Gastrocnemius medialis (tissue), 4 donors: Measurements from ENCODE around the gene TMEM125. TPM values are rescaled to one million over a fixed set of nuclear protein-coding genes. Genes with fewer than 3 reads are reported as not detected.

ENCODE experiments used
- ATAC-seq, 2 donors: fragments of 150-250 bp; one replicate each; pipeline ENCODE4 v1.9.1; 2016
- DNase-seq, 2 donors: peaks; one replicate each; pipeline ENCODE4 v3.0.0-alpha.2; 2019
- H3K27ac ChIP-seq, 4 donors: fragments of 200-600 bp; sonication (generic); 1 replicate in 1 of 4; 2 replicates in 3 of 4; pipeline ENCODE4 v1.5.1; 2016 to 2018; ENCODE audit warnings: mild to moderate bottlenecking in 2 of 4, moderate library complexity in 1 of 4
- H3K27me3 ChIP-seq, 3 donors: fragments of 200-600 bp; sonication (generic) in 2 of 3; 1 replicate in 1 of 3; 2 replicates in 2 of 3; pipeline versions ENCODE4 v1.5.1 to v1.6.0; 2016 to 2019; ENCODE audit warnings: mild to moderate bottlenecking in 1 of 3, moderate library complexity in 1 of 3
- H3K36me3 ChIP-seq, 2 donors: fragments of 200-600 bp; sonication (generic) in 1 of 2; one replicate each; pipeline ENCODE4 v1.5.1; 2017 to 2018
- H3K4me1 ChIP-seq, 2 donors: fragments of 200-600 bp; sonication (generic) in 1 of 2; one replicate each; pipeline ENCODE4 v1.5.1; 2016 to 2017; ENCODE audit warnings: mild to moderate bottlenecking in 2 of 2
- H3K4me3 ChIP-seq, 4 donors: fragments of 200-600 bp; sonication (generic) in 3 of 4; 1 replicate in 1 of 4; 2 replicates in 3 of 4; pipeline ENCODE4 v1.5.1; 2016 to 2019; ENCODE audit warnings: mild to moderate bottlenecking in 2 of 4
- H3K9me3 ChIP-seq, 3 donors: fragments of 200-600 bp; sonication (generic) in 2 of 3; 1 replicate in 1 of 3; 2 replicates in 2 of 3; pipeline ENCODE4 v1.5.1; 2016 to 2019
- CTCF ChIP-seq, 5 experiments: fragments of 450-650 bp in 3 of 5; fragments of 200-600 bp in 2 of 5; sonication (generic) in 2 of 5; IDR thresholded peaks in 4 of 5; conservative IDR thresholded peaks in 1 of 5; 1 replicate in 4 of 5; 2 replicates in 1 of 5; pipeline ENCODE4 v1.5.1; 2016 to 2019; ENCODE audit warnings: antibody characterized with exemption in 5 of 5, mild to moderate bottlenecking in 3 of 5, moderate library complexity in 3 of 5
- POLR2A ChIP-seq, 2 donors: fragments of 450-650 bp; IDR thresholded peaks; one replicate each; pipeline ENCODE4 v1.6.1; 2017; ENCODE audit warnings: antibody characterized with exemption in 2 of 2, mild to moderate bottlenecking in 2 of 2, moderate library complexity in 2 of 2
- in situ Hi-C, 4 donors: fragments of 200-750 bp; cut with MboI; loops; one replicate each; pipeline versions ENCODE4 v1.15.0 to v1.8.0; 2017; ENCODE audit warnings: low sequenced_read_pairs in 4 of 4
- intact Hi-C: fragments of 100-400 bp; cut with DNase I; formaldehyde crosslinking; loops from one replicate; pipeline ENCODE4 v1.15.1; 2023; ENCODE audit warnings: low total_unique reads
- total RNA-seq, 4 donors: library from RNA; depleted of rRNA; stranded (reverse); fragments of >200 nt; gene quantifications; one replicate each; pipeline versions ENCODE4 v1.1.0 to v1.2.3, GENCODE V29; 2016

TMEM125 gene
- total RNA-seq, 4 donors from 2014 or later: not detected

DNA sequence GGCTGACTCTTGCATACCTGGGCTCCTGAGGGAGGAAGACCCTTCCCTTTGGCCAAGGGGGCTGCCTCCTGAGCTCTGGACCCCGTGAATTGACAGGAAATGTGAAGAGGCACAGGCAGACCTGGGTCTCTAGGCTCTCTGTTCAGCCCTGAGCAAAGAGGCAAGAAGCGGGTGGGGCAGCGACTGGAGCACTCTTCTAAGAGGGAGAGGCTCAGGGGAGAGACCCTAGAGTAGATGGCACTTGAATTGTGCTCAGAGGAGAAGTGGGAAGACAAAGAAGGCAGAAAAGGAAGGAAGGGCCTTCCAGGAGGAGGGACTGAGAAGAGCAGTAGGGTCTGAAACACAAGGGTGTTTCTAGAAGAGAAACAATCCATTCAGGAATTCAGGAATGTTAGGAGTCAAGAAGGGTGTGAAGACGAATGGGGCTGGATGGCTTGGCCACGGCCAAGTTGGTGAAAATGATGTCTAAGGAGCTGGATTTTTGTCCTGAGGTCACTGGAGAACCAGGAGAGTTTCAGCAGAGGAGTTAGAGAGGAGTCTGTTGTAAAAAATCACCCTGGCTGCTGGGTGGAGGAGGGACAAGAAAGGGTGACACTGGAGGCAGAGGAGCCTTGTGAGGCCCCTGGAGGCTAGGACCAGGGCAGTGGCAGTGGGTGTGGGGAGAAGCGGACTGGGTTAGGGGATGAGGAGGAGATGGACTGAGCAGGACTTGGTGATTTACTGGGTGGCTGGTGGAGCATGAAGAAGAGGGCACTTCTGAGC lies 36.3 kb downstream of the TMEM125 start:
- intact Hi-C loops: no loop called here
- Histone ChIP-seq H3K9me3 (no peaks in the 10 kb centered on the region), H3K27me3 (no peaks in the 10 kb centered on the region), H3K27ac (peak overlapping the region in 2 of 4 donors; percentile 14 to 81), H3K36me3 (no peaks in the 10 kb centered on the region), H3K4me3 (no peak overlapping the region), H3K4me1 (no peaks in the 10 kb centered on the region)
- in situ Hi-C loops: no loop called here
- ATAC-seq: no peak
- no peak for TF ChIP-seq CTCF (IDR thresholded peaks at IDR 0.05 in 4 of 5, conservative IDR thresholded peaks at IDR 0.05 in 1 of 5)
- no peak for TF ChIP-seq POLR2A (IDR thresholded peaks at IDR 0.05)
- no peak for DNase-seq

DNA sequence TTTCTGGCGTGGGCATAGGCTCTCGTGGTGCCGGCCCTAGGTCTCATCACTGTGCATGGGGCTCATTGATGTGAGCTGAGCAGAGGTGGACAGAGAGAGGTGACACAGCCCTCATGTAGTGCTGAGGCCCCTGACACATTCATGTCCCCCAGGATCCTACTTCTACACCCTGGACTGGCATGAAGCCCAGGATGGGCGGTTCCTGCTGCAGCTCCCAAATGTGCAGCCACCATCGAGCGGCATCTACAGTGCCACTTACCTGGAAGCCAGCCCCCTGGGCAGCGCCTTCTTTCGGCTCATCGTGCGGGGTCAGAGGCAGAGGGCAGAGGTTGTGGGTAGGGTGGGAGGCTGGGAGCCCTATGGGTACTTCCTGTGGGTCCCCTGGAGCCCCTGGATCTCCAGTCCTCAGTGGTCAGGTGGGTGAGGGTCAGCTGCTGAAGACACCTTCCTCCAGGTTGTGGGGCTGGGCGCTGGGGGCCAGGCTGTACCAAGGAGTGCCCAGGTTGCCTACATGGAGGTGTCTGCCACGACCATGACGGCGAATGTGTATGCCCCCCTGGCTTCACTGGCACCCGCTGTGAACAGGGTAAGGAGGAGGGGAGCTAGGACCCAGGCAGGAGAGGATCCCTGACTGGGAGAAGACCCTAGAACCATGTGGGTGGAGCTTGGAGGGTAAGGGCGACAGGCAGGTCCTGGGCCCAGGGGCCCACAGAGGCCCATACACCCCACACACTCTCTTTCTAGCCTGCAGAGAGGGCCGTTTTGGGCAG lies 37.1 kb downstream of the TMEM125 start:
- Histone ChIP-seq H3K27ac (no peak overlapping the region), H3K27me3 (no peaks in the 10 kb centered on the region), H3K4me3 (no peak overlapping the region), H3K9me3 (no peaks in the 10 kb centered on the region), H3K36me3 (no peaks in the 10 kb centered on the region), H3K4me1 (no peaks in the 10 kb centered on the region)
- TF ChIP-seq POLR2A (IDR thresholded peaks at IDR 0.05): no peak
- no peak for TF ChIP-seq CTCF (IDR thresholded peaks at IDR 0.05 in 4 of 5, conservative IDR thresholded peaks at IDR 0.05 in 1 of 5)
- in situ Hi-C loops: no loop called here
- ATAC-seq (no peak), DNase-seq (no peak)
- intact Hi-C loops: no loop called here

GRCh38 chr1:43307458-43308158 lies 37.8 kb downstream of the TMEM125 start:
- Histone ChIP-seq H3K9me3 (no peaks in the 10 kb centered on the region), H3K36me3 (no peaks in the 10 kb centered on the region), H3K27ac (no peak overlapping the region), H3K4me1 (no peaks in the 10 kb centered on the region), H3K27me3 (no peaks in the 10 kb centered on the region), H3K4me3 (no peak overlapping the region)
- in situ Hi-C loops: no loop called here
- no peak for TF ChIP-seq POLR2A (IDR thresholded peaks at IDR 0.05)
- TF ChIP-seq CTCF (IDR thresholded peaks at IDR 0.05 in 4 of 5, conservative IDR thresholded peaks at IDR 0.05 in 1 of 5): no peak
- intact Hi-C loops: no loop called here
- ATAC-seq (no peak), DNase-seq (no peak)

DNA sequence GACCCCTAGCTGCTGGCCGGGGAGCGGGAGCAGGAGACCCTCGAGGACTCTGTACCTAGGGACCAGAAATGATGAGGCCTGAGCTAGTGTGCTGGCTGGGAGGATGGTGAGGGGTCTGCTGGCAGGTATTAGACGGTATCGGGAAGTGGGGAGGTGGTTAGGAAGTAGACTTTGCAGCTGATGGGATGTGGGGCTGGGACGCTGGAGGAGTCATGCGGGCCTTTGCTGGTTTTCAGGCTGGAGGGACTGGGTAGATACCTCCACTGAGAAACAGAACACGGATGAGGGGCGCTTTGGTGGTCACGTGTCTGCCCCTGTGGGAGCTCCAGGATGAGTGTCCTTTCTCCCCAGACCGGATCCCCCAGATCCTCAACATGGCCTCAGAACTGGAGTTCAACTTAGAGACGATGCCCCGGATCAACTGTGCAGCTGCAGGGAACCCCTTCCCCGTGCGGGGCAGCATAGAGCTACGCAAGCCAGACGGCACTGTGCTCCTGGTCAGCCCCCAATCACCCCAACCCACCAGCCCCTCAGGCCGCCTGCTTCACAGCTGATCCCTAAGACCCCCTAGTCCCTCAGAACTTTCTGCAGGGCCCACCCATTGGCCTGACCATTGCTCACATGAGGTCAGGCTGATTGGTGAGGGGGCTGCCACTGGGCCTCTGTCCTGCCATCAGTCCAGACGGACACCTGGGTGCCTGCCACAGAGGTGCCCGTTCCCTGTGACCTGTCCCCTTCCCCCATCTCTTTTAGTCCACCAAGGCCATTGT lies 39.0 kb downstream of the TMEM125 start:
- intact Hi-C loops: no loop called here
- no peak for ATAC-seq
- no peaks in the 10 kb centered on the region for H3K36me3 ChIP-seq

More for the DNA sequence above, 39.0 kb downstream of the TMEM125 start:
- TF ChIP-seq CTCF (IDR thresholded peaks at IDR 0.05 in 4 of 5, conservative IDR thresholded peaks at IDR 0.05 in 1 of 5) (no peak), POLR2A (IDR thresholded peaks at IDR 0.05) (no peak)
- Histone ChIP-seq H3K4me1 (no peaks in the 10 kb centered on the region), H3K27ac (no peak overlapping the region), H3K9me3 (no peaks in the 10 kb centered on the region), H3K27me3 (no peaks in the 10 kb centered on the region), H3K4me3 (no peak overlapping the region)
- in situ Hi-C loops: no loop called here
- DNase-seq: no peak
